ENCODE measurements around the gene CPM.

CPM gene

DNA sequence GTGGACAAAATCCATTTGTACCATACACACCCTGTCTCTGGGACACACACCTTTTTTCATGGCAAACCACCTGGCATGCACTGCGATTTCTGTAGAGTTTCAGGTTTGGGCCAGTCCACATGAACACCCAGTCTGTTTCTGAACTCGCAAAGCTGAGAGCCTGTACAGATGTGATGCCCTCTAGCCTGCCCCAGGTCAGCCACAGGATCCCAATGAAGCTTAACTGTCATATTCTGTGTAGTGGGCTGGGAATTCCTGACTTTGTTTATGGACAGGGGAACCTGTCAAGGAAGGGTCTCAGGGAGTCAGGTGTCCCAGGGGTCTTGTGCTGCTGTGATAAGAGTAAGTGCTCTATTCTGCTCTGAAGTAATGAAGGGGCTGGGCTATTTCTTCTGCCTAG lies 39.8 kb downstream of the CPM start:
- TF ChIP-seq SIN3A (IDR thresholded peaks at IDR 0.05; ENCODE audit: borderline replicate concordance, insufficient read depth, low read length), result no peak
- no peak for TF ChIP-seq POLR2AphosphoS5 (IDR thresholded peaks at IDR 0.05; ENCODE audit: low read depth, low read length)
- TF ChIP-seq, protein P1, sequence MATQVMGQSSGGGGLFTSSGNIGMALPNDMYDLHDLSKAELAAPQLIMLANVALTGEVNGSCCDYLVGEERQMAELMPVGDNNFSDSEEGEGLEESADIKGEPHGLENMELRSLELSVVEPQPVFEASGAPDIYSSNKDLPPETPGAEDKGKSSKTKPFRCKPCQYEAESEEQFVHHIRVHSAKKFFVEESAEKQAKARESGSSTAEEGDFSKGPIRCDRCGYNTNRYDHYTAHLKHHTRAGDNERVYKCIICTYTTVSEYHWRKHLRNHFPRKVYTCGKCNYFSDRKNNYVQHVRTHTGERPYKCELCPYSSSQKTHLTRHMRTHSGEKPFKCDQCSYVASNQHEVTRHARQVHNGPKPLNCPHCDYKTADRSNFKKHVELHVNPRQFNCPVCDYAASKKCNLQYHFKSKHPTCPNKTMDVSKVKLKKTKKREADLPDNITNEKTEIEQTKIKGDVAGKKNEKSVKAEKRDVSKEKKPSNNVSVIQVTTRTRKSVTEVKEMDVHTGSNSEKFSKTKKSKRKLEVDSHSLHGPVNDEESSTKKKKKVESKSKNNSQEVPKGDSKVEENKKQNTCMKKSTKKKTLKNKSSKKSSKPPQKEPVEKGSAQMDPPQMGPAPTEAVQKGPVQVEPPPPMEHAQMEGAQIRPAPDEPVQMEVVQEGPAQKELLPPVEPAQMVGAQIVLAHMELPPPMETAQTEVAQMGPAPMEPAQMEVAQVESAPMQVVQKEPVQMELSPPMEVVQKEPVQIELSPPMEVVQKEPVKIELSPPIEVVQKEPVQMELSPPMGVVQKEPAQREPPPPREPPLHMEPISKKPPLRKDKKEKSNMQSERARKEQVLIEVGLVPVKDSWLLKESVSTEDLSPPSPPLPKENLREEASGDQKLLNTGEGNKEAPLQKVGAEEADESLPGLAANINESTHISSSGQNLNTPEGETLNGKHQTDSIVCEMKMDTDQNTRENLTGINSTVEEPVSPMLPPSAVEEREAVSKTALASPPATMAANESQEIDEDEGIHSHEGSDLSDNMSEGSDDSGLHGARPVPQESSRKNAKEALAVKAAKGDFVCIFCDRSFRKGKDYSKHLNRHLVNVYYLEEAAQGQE (IDR thresholded peaks at IDR 0.05; ENCODE audit: insufficient read depth in 1 of 2, low read depth in 2 of 2, low read length in 2 of 2), result no peak
- no peak for TF ChIP-seq TAF1 (IDR thresholded peaks at IDR 0.05; ENCODE audit: borderline replicate concordance, insufficient read depth, low read length)
- no peak for TF ChIP-seq FOXP2 (optimal IDR thresholded peaks at IDR 0.05; ENCODE audit: borderline replicate concordance, extremely low read depth, extremely low read length, insufficient read depth)

- no peak for TF ChIP-seq TAF1 (IDR thresholded peaks at IDR 0.05; ENCODE audit: borderline replicate concordance, insufficient read depth, low read length)
- TF ChIP-seq FOXP2 (optimal IDR thresholded peaks at IDR 0.05; ENCODE audit: borderline replicate concordance, extremely low read depth, extremely low read length, insufficient read depth), result no peak
- TF ChIP-seq, protein P1 (IDR thresholded peaks at IDR 0.05; ENCODE audit: insufficient read depth in 1 of 2, low read depth in 2 of 2, low read length in 2 of 2), result no peak
- TF ChIP-seq POLR2AphosphoS5 (IDR thresholded peaks at IDR 0.05; ENCODE audit: low read depth, low read length), result no peak
- TF ChIP-seq SIN3A (IDR thresholded peaks at IDR 0.05; ENCODE audit: borderline replicate concordance, insufficient read depth, low read length), result no peak
Observed at GRCh38 chr12:68891141-68891540, 41.8 kb downstream of the CPM start.

DNA sequence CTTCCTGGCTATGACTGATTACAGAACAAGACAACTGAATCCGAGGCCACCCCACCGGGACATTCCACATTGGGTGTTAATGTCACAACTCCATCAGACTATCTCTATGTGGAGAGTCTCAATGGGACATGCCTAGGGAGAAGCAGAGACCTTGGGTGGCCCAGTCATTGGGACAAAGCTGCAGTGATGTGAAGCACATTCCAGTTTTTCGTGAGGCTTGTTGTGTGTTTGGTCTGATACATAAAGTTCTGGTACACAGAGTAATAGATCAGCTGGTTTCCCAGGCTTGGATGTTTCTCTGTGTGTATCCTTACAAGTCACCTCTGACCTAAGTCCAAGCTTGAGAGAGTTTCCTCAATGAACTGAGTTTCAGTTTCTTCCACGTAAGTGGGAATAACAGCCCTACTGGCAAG lies 42.3 kb downstream of the CPM start:
- TF ChIP-seq, protein P1 (IDR thresholded peaks at IDR 0.05; ENCODE audit: insufficient read depth in 1 of 2, low read depth in 2 of 2, low read length in 2 of 2), result no peak
- TF ChIP-seq SIN3A (IDR thresholded peaks at IDR 0.05; ENCODE audit: borderline replicate concordance, insufficient read depth, low read length) (no peak), TAF1 (IDR thresholded peaks at IDR 0.05; ENCODE audit: borderline replicate concordance, insufficient read depth, low read length) (no peak), POLR2AphosphoS5 (IDR thresholded peaks at IDR 0.05; ENCODE audit: low read depth, low read length) (no peak), FOXP2 (optimal IDR thresholded peaks at IDR 0.05; ENCODE audit: borderline replicate concordance, extremely low read depth, extremely low read length, insufficient read depth) (no peak)

DNA sequence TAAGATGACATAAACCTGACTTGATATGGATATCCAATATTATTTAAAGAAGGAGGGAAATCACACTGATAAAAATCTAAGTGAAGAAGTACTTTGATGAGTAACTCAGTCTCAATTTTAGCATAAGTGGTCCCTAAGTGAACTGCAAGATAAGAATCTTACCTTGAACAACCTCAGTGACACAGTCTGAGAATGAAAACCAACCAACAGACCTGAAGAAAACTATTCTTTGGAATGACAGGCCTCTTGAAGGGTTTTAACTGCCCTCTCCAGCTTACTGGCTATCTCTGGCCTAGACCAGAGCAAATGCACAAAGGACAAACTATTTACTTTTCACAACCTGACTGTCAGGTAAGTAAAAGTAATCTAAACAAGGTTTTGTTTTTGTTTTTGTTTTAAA lies 44.7 kb downstream of the CPM start:
- TF ChIP-seq FOXP2 (optimal IDR thresholded peaks at IDR 0.05; ENCODE audit: borderline replicate concordance, extremely low read depth, extremely low read length, insufficient read depth), result no peak
- TF ChIP-seq SIN3A (IDR thresholded peaks at IDR 0.05; ENCODE audit: borderline replicate concordance, insufficient read depth, low read length), result no peak
- TF ChIP-seq POLR2AphosphoS5 (IDR thresholded peaks at IDR 0.05; ENCODE audit: low read depth, low read length), result no peak
- TF ChIP-seq, protein P1 (IDR thresholded peaks at IDR 0.05; ENCODE audit: insufficient read depth in 1 of 2, low read depth in 2 of 2, low read length in 2 of 2), result no peak
- no peak for TF ChIP-seq TAF1 (IDR thresholded peaks at IDR 0.05; ENCODE audit: borderline replicate concordance, insufficient read depth, low read length)

GRCh38 chr12:68887641-68888040 lies 45.3 kb downstream of the CPM start:
- TF ChIP-seq SIN3A (IDR thresholded peaks at IDR 0.05; ENCODE audit: borderline replicate concordance, insufficient read depth, low read length), result no peak
- TF ChIP-seq, protein P1 (IDR thresholded peaks at IDR 0.05; ENCODE audit: insufficient read depth in 1 of 2, low read depth in 2 of 2, low read length in 2 of 2), result no peak
- TF ChIP-seq POLR2AphosphoS5 (IDR thresholded peaks at IDR 0.05; ENCODE audit: low read depth, low read length), result no peak
- TF ChIP-seq TAF1 (IDR thresholded peaks at IDR 0.05; ENCODE audit: borderline replicate concordance, insufficient read depth, low read length), result no peak
- TF ChIP-seq FOXP2 (optimal IDR thresholded peaks at IDR 0.05; ENCODE audit: borderline replicate concordance, extremely low read depth, extremely low read length, insufficient read depth), result no peak

Data from PFSK-1 (cell line).